ENCODE measurements around the gene KIF26B.

The KIF26B gene

DNA sequence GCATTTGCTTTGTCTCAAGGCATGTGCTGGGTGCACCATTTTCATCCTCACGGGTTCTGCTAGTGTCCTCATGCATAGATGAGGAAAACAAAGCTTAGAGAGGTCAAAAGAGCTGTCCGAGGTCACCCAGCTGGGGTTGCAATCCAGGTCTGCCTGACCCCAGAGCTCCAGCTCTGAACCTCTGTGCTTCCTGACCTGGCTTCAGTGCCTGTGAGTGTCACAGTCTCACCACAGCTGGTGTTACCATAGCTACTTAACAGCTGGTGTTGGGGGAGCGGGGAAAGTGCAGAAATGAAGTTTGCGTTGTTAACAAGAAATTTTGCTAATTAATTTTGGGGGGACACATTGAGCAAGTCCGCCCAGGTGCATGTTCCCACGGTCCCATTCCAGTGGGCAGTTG is 328.5 kb downstream of the KIF26B start:
- DNase-seq (ENCODE audit: low spot score), result no peak
- in situ Hi-C loops (cut with MboI; ENCODE audit: low sequenced_read_pairs, unreplicated experiment), result no loop called here

DNA sequence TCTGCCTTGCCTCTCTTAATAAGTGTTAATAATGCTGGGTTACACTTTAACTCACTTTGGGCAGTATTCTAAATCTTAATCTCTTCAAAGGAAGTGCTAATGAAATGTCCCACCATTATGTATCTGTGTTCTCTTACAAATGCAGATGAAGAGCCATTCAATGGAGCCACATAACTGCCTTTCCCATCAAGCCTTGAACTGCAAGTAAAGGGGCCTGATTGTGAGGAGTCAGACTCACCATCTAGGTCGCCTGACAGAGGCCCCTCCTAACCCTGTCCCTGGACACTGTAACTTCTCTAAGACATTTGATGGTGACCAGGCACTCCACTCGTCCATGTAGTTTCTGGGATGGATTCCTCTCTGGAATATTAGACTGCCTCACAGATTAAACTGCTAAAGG is 329.4 kb downstream of the KIF26B start:
- DNase-seq (ENCODE audit: low spot score), result no peak
- in situ Hi-C loops (cut with MboI; ENCODE audit: low sequenced_read_pairs, unreplicated experiment), result no loop called here
- TF ChIP-seq, protein P1, sequence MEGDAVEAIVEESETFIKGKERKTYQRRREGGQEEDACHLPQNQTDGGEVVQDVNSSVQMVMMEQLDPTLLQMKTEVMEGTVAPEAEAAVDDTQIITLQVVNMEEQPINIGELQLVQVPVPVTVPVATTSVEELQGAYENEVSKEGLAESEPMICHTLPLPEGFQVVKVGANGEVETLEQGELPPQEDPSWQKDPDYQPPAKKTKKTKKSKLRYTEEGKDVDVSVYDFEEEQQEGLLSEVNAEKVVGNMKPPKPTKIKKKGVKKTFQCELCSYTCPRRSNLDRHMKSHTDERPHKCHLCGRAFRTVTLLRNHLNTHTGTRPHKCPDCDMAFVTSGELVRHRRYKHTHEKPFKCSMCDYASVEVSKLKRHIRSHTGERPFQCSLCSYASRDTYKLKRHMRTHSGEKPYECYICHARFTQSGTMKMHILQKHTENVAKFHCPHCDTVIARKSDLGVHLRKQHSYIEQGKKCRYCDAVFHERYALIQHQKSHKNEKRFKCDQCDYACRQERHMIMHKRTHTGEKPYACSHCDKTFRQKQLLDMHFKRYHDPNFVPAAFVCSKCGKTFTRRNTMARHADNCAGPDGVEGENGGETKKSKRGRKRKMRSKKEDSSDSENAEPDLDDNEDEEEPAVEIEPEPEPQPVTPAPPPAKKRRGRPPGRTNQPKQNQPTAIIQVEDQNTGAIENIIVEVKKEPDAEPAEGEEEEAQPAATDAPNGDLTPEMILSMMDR (IDR thresholded peaks at IDR 0.05; ENCODE audit: borderline replicate concordance, control extremely low read depth, extremely low read depth, insufficient read depth, missing control alignments), result no peak

More for the DNA sequence above, 328.5 kb downstream of the KIF26B start:
- TF ChIP-seq, protein P1 (IDR thresholded peaks at IDR 0.05; ENCODE audit: borderline replicate concordance, control extremely low read depth, extremely low read depth, insufficient read depth, missing control alignments), result no peak

DNA sequence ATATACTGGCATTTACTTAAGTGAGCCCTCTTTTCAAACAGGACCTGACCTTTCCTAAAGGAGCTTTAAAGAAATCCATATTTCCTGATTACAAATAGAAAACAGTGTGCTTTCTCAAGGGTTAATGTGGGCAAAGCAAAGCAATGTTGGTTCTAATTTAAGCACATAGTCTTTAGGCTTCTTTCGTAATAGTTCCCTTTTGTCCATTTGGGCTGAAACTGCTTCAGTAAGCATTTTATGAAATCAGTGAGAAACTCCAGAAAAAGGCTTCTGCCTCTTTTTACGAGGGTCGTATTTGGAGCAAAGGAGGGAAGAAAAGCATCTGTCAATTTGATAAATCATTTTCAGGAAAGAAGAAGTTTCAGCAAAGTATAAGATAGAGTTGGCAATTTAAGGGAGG is 331.2 kb downstream of the KIF26B start:
- TF ChIP-seq, protein P1 (IDR thresholded peaks at IDR 0.05; ENCODE audit: borderline replicate concordance, control extremely low read depth, extremely low read depth, insufficient read depth, missing control alignments), result no peak
- in situ Hi-C loops (cut with MboI; ENCODE audit: low sequenced_read_pairs, unreplicated experiment), result no loop called here
- no peak for DNase-seq (ENCODE audit: low spot score)

DNA sequence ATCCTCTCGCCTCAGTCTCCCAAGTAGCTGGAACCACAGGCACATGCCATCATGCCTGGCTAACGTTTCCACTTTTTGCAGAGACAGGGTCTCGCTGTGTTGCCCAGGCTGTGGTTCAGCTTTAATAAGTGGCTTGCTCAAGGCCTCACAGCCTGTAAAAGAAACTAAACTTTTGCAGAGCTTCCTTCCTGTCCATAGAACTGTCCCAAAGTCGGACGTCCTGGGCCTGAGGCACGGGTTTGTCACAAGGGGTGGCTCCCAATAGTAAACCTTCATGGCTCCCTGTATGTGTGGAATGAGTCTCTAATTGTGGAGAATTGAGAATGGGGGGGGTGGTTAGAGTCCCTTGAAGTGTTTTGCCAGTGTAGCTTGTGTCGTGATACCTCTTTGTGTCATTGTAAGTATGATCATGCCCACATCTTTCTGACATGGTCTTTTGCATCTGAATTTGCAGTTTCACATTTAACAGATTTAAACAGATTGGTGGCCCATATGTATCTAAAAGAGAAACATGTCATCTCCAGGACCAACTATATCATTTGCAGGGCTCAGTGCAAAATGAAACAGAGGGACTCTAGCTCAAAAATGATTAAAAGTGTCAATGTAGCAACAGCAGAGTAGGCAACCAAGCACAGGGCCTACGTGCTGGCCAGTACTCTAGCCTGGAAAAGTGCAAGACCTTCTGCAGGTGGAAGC is 332.1 kb downstream of the KIF26B start:
- no peak for DNase-seq (ENCODE audit: low spot score)
- in situ Hi-C loops (cut with MboI; ENCODE audit: low sequenced_read_pairs, unreplicated experiment), result no loop called here
- TF ChIP-seq, protein P1 (IDR thresholded peaks at IDR 0.05; ENCODE audit: borderline replicate concordance, control extremely low read depth, extremely low read depth, insufficient read depth, missing control alignments), result no peak

DNA sequence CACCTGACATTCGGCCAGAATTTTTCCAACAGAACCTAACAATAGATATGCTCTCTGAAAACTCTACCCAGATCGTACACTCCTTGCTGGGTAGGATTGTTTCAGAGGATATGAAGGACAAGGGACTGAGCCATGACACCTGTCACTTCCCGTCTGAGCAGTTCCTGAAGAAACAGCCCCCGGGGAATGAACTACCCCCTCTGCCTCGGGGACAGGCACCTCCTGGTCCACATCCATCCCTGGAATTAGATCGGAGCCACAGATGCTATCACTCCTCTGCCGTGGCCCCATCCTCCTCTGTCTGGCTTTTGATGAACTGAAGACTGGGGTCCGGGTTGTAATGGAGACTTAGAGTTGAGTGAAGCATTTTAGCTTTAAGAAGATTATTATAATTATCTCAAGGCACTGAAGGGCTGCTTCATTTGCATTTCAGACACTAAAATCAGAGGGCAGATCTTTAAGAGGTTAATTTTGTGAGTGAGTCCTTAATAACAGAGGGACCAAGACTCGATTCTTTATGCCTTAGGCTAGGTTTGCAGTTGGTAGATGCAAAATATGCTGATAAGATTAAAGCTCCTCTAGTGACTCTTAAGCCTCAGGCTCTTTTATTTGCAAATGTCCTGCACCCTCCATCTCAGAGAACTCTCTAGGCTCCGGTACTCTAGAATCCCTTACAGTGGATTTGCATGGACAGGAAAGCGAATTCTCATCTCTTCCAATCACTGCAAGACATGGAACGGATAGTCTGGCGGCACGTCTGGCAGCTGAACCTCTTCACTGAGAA is 333.8 kb downstream of the KIF26B start:
- DNase-seq (ENCODE audit: low spot score), result no peak
- in situ Hi-C loops (cut with MboI; ENCODE audit: low sequenced_read_pairs, unreplicated experiment), result no loop called here
- TF ChIP-seq, protein P1 (IDR thresholded peaks at IDR 0.05; ENCODE audit: borderline replicate concordance, control extremely low read depth, extremely low read depth, insufficient read depth, missing control alignments), result no peak

DNA sequence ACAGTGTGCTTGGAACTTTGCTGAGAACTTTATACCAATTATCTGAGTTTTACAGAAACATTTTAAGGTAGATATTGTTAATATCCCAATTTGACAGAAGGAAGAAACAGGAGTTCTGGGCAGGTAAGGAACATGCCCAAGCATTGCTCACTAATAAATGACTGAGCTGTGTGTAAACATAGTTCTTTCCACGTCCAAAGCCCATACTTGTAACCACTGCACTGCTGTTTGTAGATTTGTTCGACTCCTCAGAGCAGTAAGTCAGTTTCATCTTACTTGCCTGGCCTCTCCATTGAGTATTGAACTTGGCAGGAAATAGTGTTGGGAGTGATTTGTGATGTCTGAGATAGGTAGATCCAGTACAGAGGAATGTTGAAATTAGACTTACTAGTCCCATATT is 335.1 kb downstream of the KIF26B start:
- TF ChIP-seq, protein P1 (IDR thresholded peaks at IDR 0.05; ENCODE audit: borderline replicate concordance, control extremely low read depth, extremely low read depth, insufficient read depth, missing control alignments), result no peak
- DNase-seq (ENCODE audit: low spot score), result no peak
- in situ Hi-C loops (cut with MboI; ENCODE audit: low sequenced_read_pairs, unreplicated experiment), result no loop called here

Data from GM13976 (cell line).